Left lung (tissue), 14 donors: Measurements from ENCODE around the gene SLC40A1. TPM values are rescaled to one million over a fixed set of nuclear protein-coding genes. Genes with fewer than 3 reads are reported as not detected.
A peak's percentile ranks its signal among the peaks of the same experiment; 100 is the strongest.

Source experiments
- ATAC-seq: fragments of 200-7000 bp; cut with Tn5 transposase; one replicate; pipeline ENCODE4 v1.9.1; 2020; ENCODE audit warnings: moderate library complexity
- DNase-seq, 4 donors: peaks; one replicate each; pipeline ENCODE4 v3.0.0-alpha.2; 2013 to 2020
- H3K27ac ChIP-seq, 2 donors: fragments of 200-600 bp; sonication (generic) in 1 of 2; one replicate each; pipeline versions ENCODE4 v1.5.0 to v1.8.0; 2020 to 2021
- H3K27me3 ChIP-seq, 2 donors: fragments of 200-600 bp; sonication (generic) in 1 of 2; one replicate each; pipeline versions ENCODE4 v1.5.0 to v1.8.0; 2020 to 2021
- H3K36me3 ChIP-seq, 2 donors: fragments of 200-600 bp; sonication (generic) in 1 of 2; one replicate each; pipeline versions ENCODE4 v1.5.0 to v1.8.0; 2020 to 2021
- H3K4me1 ChIP-seq, 2 donors: fragments of 200-600 bp; one replicate each; pipeline ENCODE4 v1.8.0; 2021
- H3K4me3 ChIP-seq, 2 donors: fragments of 200-600 bp; sonication (generic) in 1 of 2; one replicate each; pipeline versions ENCODE4 v1.5.0 to v1.8.0; 2020 to 2021; ENCODE audit warnings: mild to moderate bottlenecking in 1 of 2
- H3K9me3 ChIP-seq, 2 donors: fragments of 200-600 bp; sonication (generic) in 1 of 2; one replicate each; pipeline versions ENCODE4 v1.5.0 to v1.8.0; 2020 to 2021
- CTCF ChIP-seq, 2 donors: fragments of 200-600 bp; sonication (generic) in 1 of 2; IDR thresholded peaks; one replicate each; pipeline versions ENCODE4 v1.5.0 to v1.8.0; 2021; ENCODE audit warnings: antibody characterized with exemption in 2 of 2
- intact Hi-C, 2 donors: fragments of 100-400 bp; cut with DNase I; formaldehyde crosslinking; loops; one replicate each; pipeline versions ENCODE4 v1.11.2 to v1.14.2; 2022
- long read RNA-seq, 12 donors: library from polyadenylated mRNA in 2 of 12; unstranded in 2 of 12; transcript quantifications; one replicate each; pipeline ENCODE4 v2.0.0 and lab custom pipeline, GENCODE V29; 2019 to 2026
- polyA plus RNA-seq, 6 donors: library from polyadenylated mRNA; unstranded; fragments of 120-200 nt; gene quantifications; one replicate each; pipeline ENCODE4 v1.2.1, GENCODE V29; 2013; ENCODE audit not compliant: insufficient read length in 6 of 6
- total RNA-seq, 2 donors: library from RNA; stranded (reverse); fragmentation: NEBNext Ultra II Directional; extraction: Animal tissue kit (Norgen Biotek cat#: 25700); gene quantifications; one replicate each; pipeline ENCODE4 v1.2.1, GENCODE V29; 2021
- donor health status: DM: no; HTN: yes; CAD: no.
- donor health status: DM: no; HTN: no; CAD: no.

Gene SLC40A1
- 100 to 1,000 TPM; 104 to 153 TPM for total RNA-seq
- polyA plus RNA-seq: 100 to 1,000 TPM; 188 to 242 (median 216) TPM
- long read RNA-seq, donor 1, transcript SLC40A1-207 (4 exons, 993 nt): minor isoform, 6 of 184 reads
- long read RNA-seq, donor 1, transcript SLC40A1-201 (8 exons, 3,442 nt): major isoform, 64 of 184 reads
- long read RNA-seq, donor 1, partial matches to known transcripts: 114 of 184 reads
- long read RNA-seq, donor 1, other reads (novel, unspliced or antisense): 0 of 184 reads
- long read RNA-seq, donor 2, transcript SLC40A1-201 (8 exons, 3,442 nt): major isoform, 77 of 153 reads
- long read RNA-seq, donor 2, partial matches to known transcripts: 68 of 153 reads
- long read RNA-seq, donor 2, other reads (novel, unspliced or antisense): 6 of 153 reads
- long read RNA-seq, donor 3, transcript SLC40A1-201 (8 exons, 3,442 nt): major isoform, 82 of 125 reads
- long read RNA-seq, donor 3, partial matches to known transcripts: 37 of 125 reads
- long read RNA-seq, donor 3, other reads (novel, unspliced or antisense): 6 of 125 reads
- long read RNA-seq, donor 4, transcript SLC40A1-201 (8 exons, 3,442 nt): major isoform, 16 of 22 reads
- long read RNA-seq, donor 4, partial matches to known transcripts: 4 of 22 reads
- long read RNA-seq, donor 4, other reads (novel, unspliced or antisense): 1 of 22 reads
- long read RNA-seq, donor 5, transcript SLC40A1-201 (8 exons, 3,442 nt): major isoform, 60 of 133 reads
- long read RNA-seq, donor 5, transcript SLC40A1-207 (4 exons, 993 nt): minor isoform, 6 of 133 reads
- long read RNA-seq, donor 5, partial matches to known transcripts: 67 of 133 reads
- long read RNA-seq, donor 5, other reads (novel, unspliced or antisense): 0 of 133 reads
- long read RNA-seq, donor 6, transcript SLC40A1-201 (8 exons, 3,442 nt): major isoform, 88 of 123 reads
- long read RNA-seq, donor 6, partial matches to known transcripts: 29 of 123 reads
- long read RNA-seq, donor 6, other reads (novel, unspliced or antisense): 6 of 123 reads
- long read RNA-seq, donor 7, transcript SLC40A1-201 (8 exons, 3,442 nt): major isoform, 55 of 72 reads
- long read RNA-seq, donor 7, partial matches to known transcripts: 17 of 72 reads
- long read RNA-seq, donor 7, other reads (novel, unspliced or antisense): 0 of 72 reads
- long read RNA-seq, donor 8, transcript SLC40A1-201 (8 exons, 3,442 nt): major isoform, 55 of 73 reads
- long read RNA-seq, donor 8, partial matches to known transcripts: 17 of 73 reads
- long read RNA-seq, donor 8, other reads (novel, unspliced or antisense): 0 of 73 reads
- long read RNA-seq, donor 9: 0 reads
- long read RNA-seq, donor 10, transcript SLC40A1-201 (8 exons, 3,442 nt): major isoform, 7 of 12 reads
- long read RNA-seq, donor 10, partial matches to known transcripts: 3 of 12 reads
- long read RNA-seq, donor 10, other reads (novel, unspliced or antisense): 1 of 12 reads
- long read RNA-seq, donor 11, transcript SLC40A1-201 (8 exons, 3,442 nt): major isoform, 5 of 12 reads
- long read RNA-seq, donor 11, partial matches to known transcripts: 6 of 12 reads
- long read RNA-seq, donor 11, other reads (novel, unspliced or antisense): 0 of 12 reads
- long read RNA-seq, donor 12, transcript SLC40A1-201 (8 exons, 3,442 nt): major isoform, 53 of 92 reads
- long read RNA-seq, donor 12, partial matches to known transcripts: 37 of 92 reads
- long read RNA-seq, donor 12, other reads (novel, unspliced or antisense): 0 of 92 reads

- H3K27ac ChIP-seq: peak within 1 kb of the TSS; percentile 89 to 91
- H3K9me3 ChIP-seq: no peaks in the 10 kb centered on the region
- H3K36me3 ChIP-seq: no peaks in the 10 kb centered on the region
- peak within 1 kb of the TSS; percentile 62 to 64 for H3K4me3 ChIP-seq
- TF ChIP-seq CTCF (IDR thresholded peaks at IDR 0.05): no peak
- H3K27me3 ChIP-seq: peaks cover 0 to 4% of the 10 kb centered on the region in 2 donors
- ATAC-seq (peak; percentile 97), DNase-seq (peak; percentile 82 to 94 (median 88))
- H3K4me1 ChIP-seq: peaks cover 14 to 50% of the 10 kb centered on the region in 2 donors
- intact Hi-C loops: no loop called here
These were observed at the start of gene SLC40A1 for GRCh38 chr2:189580658-189581353. TSS of gene SLC40A1 (minus strand) at chr2:189580786. CDS start at chr2:189580460, 326 bp downstream.

- H3K36me3 ChIP-seq: no peaks in the 10 kb centered on the region
- no peak for TF ChIP-seq CTCF (IDR thresholded peaks at IDR 0.05)
- DNase-seq (peak in 2 of 4 donors; percentile 68 to 72), ATAC-seq (no peak)
- no peaks in the 10 kb centered on the region for H3K27me3 ChIP-seq
- H3K4me3 ChIP-seq: no peak overlapping the region
- peak overlapping the region in 1 of 2 donors; percentile 8 for H3K27ac ChIP-seq
- H3K9me3 ChIP-seq: no peaks in the 10 kb centered on the region
- no peaks in the 10 kb centered on the region for H3K4me1 ChIP-seq
- intact Hi-C loops: loop anchor here in 1 of 2 donors (10.0 kb wide), 1 partner anchor 155 kb away; no protein-coding TSS in a partner anchor
These were observed 49.2 kb upstream of the SLC40A1 start for GRCh38 chr2:189629531-189630453.

- no peaks in the 10 kb centered on the region for H3K36me3 ChIP-seq
- intact Hi-C loops: no loop called here
- peak; percentile 47 for ATAC-seq
- no peak for DNase-seq
- H3K27ac ChIP-seq: no peak overlapping the region
- no peak for TF ChIP-seq CTCF (IDR thresholded peaks at IDR 0.05)
- H3K4me3 ChIP-seq: no peak overlapping the region
- no peaks in the 10 kb centered on the region for H3K4me1 ChIP-seq
- no peaks in the 10 kb centered on the region for H3K27me3 ChIP-seq
- H3K9me3 ChIP-seq: no peaks in the 10 kb centered on the region
These were observed 48.4 kb upstream of the SLC40A1 start for GRCh38 chr2:189628817-189629530.
